HG02981 (cell line): Measurements from ENCODE around the gene IGLL5.

Experiments
- ATAC-seq: cut with Tn5 transposase; IDR thresholded peaks from one replicate; pipeline ENCODE4 v1.9.1; 2021; ENCODE audit warnings: mild to moderate bottlenecking, moderate library complexity; ENCODE audit not compliant: unreplicated experiment

IGLL5 gene

GRCh38 chr22:22858559-22858937, 29.1 kb upstream of the IGLL5 start:
- ATAC-seq: no peak

- ATAC-seq: no peak
These were observed 24.6 kb upstream of the IGLL5 start for GRCh38 chr22:22863001-22863400.

GRCh38 chr22:22865311-22866072, 22.1 kb upstream of the IGLL5 start:
- ATAC-seq: no peak

GRCh38 chr22:22866381-22867111, 21.1 kb upstream of the IGLL5 start:
- no peak for ATAC-seq

- no peak for ATAC-seq
These were observed 19.5 kb upstream of the IGLL5 start for GRCh38 chr22:22867996-22868715.

- no peak for ATAC-seq
These were observed 16.8 kb upstream of the IGLL5 start for GRCh38 chr22:22870577-22871404.

GRCh38 chr22:22871536-22872278, 15.9 kb upstream of the IGLL5 start:
- ATAC-seq: no peak

GRCh38 chr22:22872722-22873708, 14.6 kb upstream of the IGLL5 start:
- no peak for ATAC-seq

GRCh38 chr22:22877523-22878210, 9.9 kb upstream of the IGLL5 start:
- no peak for ATAC-seq

GRCh38 chr22:22878211-22878570, 9.4 kb upstream of the IGLL5 start:
- no peak for ATAC-seq

GRCh38 chr22:22878801-22879674, 8.6 kb upstream of the IGLL5 start:
- no peak for ATAC-seq

GRCh38 chr22:22879675-22880155, 7.9 kb upstream of the IGLL5 start:
- ATAC-seq: no peak

- no peak for ATAC-seq
These were observed 7.0 kb upstream of the IGLL5 start for GRCh38 chr22:22880645-22881044.

- no peak for ATAC-seq
These were observed 6.3 kb upstream of the IGLL5 start for GRCh38 chr22:22881116-22882000.

- ATAC-seq: no peak
These were observed 5.4 kb upstream of the IGLL5 start for GRCh38 chr22:22882033-22882717.
